ENCODE measurements around the gene MED13L.
"Not testable (repeated sequence)": the region's sequence is repeated elsewhere in the genome, so short reads cannot be mapped to it uniquely, and the experiment has no call there.

MED13L gene

DNA sequence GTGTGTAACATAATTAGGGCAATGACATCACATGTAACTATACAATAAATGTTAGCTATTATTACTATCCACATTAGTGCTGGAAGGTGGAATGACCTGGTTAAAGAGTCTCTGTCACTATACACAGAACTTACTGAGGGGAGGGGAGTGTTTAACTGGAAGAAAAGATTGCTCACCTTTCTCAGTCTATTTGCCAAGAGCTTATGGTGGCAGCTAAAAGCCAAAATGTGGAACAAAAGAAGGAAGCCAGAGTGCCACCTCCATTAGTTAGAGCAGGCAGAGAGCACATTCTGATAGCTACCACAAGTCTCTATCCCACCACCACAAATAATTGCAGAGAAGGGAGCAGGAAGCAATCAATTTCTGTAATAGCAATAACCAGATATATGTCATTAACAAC lies 124.4 kb downstream of the MED13L start:
- DNase-seq (ENCODE audit: low read depth in 2 of 2): no peak

DNA sequence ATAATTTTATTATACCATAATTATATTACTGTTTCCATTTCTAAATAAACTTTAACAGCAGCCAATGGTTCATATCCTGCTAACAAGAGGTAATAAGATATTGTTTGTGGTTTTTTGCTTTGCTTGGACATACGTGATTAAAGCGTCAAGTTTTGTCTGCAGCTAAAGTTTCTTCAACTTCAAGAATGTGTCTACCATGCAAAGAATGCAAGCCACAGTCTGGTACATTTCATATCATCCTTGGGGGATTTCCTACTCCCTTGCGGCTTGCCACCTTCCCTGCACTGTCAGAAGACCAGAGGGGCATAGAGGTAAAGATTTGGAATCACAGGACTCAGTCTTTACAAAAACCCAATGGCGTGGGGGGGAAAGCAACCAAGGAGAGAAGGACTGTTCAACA lies 125.2 kb downstream of the MED13L start:
- no peak for DNase-seq (ENCODE audit: low read depth in 2 of 2)

DNA sequence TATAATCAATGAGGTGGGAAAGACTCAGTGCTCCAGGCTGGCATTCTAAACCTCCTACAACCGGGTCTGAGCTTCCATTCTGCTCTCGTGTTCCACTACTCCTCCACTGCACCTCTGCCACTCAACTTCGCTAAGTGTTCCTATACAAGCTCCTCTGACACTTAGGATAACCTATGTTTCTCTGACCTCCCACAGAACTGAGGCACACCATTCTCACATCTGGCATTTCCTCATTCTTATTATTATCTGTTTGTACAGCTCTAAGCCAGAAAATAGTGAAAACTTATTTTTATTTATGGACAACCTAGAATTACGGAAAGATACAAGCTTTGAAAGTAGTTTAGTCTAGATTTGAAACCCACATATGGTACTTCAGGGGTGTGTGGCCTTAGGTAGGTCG lies 127.0 kb downstream of the MED13L start:
- DNase-seq (ENCODE audit: low read depth in 2 of 2): no peak

DNA sequence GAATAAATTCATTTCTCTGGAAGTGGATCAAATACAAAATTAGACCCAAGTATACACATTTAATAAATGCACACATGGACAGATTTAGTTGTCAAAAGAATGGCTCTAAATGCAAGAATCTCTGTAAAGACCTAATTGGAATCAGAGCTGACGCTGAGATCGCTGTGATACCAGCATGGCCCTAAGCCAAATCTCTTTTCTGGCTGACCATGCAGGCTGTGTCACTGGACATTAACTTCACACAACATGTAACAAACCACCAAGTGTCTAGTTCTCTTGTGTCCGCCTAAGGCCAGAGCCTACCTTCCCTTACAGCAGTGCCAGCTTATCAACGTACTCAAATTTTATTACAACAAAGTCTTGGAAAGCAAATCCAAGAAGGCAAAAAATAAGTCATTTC lies 127.5 kb downstream of the MED13L start:
- no peak for DNase-seq (ENCODE audit: low read depth in 2 of 2)

DNA sequence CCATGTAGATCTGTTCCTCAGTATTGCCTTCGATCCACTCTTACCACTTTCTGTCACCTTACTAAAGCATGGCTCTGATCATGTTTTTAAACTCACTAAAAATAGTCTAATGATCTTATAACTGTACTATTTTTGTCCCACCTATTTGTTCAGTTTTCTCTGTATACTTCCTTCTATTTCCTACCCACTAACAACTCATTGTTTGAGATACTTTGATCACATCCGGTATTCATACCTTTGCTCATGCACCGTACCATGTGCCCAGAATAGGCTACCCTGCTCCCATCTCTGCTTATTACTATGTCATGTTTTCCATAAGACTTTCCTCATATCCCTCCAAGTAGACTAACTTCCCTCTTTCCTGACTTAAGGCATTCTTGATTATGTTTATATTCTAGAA lies 128.6 kb downstream of the MED13L start:
- no peak for DNase-seq (ENCODE audit: low read depth in 2 of 2)

DNA sequence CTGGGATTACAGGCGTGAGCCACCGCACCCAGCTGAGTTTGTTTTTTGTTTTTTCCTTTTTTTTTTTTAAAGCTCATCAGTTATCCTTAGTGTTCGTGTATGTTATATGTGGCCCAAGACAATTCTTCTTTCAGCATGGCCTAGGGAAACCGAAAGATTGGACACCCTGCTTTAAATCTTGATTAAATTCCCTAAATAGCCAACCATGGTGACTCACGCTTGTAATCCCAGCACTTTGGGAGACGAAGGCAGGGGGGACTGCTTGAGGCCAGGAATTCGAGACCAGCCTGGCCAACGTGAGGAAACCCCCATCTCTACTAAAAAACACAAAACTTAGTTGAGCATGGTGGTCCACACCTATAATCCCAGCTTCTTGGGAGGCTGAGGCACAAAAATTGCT lies 131.1 kb downstream of the MED13L start:
- no peak for DNase-seq (ENCODE audit: low read depth in 2 of 2)

DNA sequence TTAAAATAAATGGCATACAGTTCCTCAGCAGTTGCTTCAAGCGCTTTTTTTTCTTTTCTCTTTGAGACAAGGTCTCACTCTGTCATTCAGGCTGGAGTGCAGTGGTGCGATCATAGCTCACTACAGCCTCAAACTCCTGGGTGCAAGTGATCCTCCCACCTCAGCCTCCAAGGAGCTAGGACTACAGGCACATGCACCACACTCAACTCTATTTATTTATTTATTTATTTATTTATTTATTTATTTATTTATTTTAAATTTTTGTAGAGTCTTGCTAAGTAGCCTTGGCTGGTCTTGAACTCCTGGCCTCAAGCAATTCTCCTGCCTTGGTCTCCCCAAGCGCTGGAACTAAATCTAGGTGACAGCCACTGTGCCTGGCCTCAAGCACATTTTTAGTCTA lies 132.0 kb downstream of the MED13L start:
- DNase-seq (ENCODE audit: low read depth in 2 of 2): no peak

DNA sequence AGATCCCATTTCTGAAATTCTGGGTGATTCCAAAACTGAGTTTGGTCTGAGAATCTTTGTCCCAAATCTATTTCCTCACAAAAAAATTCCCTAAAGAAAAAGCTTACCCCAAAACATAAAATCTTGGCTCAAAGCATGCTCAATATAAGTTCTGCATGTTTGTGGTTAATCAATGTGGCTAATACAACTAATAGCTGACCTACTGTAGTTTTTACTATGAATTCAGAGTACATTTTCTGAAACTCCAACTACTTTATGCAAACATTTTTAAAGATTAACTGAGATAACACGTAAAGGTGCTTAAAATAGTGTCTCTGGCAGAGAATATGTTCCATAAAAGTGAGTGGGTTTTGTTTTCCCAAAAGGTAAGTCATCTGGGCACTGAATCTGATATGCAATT lies 133.1 kb downstream of the MED13L start:
- no peak for DNase-seq (ENCODE audit: low read depth in 2 of 2)

DNA sequence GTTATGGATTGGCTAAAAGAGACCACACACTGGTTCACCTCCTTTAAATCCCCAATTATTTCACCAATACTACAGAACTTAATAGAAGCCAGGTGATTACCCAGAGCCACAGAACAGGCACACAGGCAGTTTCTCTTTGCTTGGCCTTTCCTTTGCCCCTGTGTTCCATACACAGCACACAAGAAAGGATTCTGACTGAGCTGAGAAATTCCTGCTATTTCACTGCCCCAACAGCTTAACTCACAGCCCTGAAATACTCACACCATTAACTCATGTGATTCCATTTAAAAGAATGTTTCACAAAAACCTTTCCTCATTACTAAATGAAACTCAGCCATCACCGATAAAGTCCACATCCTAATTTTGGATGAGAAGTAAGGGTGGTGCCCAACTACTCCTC lies 133.6 kb downstream of the MED13L start:
- DNase-seq (ENCODE audit: low read depth in 2 of 2): no peak

DNA sequence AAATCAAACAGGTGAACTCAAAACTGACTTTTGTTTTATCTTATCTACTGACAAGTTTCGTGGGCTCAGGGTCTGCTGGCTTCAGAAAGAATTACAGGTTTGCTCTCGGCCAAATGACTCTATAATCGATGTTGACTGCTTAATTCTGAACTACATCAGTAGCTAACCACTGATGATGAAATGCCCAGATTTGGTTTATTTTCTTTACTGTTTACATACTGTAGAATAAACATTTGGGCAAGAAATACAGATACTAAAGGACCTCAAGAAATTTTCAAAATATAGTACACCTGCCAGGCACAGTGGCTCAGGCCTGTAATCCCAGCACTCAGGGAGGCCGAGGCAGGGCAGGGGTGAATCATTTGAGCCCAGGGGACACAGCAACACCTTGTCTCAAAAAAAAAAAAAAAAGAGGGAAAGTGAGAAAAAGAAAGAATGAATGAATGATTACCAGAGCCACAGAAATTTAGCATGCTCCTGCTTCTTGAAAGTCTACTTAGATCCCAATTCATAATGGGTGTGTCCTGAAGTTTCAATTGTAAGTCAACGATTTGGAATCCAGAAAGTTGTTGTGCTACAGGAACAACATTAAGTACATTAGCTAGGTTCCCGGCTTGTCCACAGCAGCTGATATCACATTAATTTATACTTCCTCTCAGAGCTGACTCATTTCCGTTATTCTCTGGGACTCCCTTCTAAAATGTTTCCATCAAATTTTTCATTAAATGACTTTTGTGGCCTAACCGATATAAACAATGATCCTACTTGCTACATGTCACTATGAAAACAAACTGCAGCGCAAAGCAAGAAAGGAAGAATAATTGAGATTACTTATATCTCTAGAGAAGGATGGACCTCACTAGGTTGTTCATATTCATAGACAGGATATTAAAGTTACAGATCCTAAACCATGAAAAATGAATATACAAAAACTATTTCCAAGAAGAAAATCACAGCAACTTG lies 134.3 kb downstream of the MED13L start:
- no peak for DNase-seq (ENCODE audit: low read depth in 2 of 2)

DNA sequence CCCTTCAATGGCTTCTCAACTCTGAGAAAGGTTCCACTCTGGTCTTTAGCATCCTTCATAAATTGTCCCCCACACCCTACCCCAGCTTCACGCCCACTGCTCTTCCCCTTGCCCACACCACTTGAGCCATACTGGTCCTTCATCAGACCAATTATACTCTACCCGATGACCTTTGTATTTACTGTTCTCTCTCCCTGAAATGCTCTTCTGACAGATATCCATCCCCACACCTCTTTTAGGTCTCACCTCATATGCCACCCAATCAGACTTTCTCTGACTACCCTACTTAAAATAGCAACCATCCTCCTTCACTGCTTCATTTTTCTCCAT lies 135.7 kb downstream of the MED13L start:
- no peak for DNase-seq (ENCODE audit: low read depth in 2 of 2)

DNA sequence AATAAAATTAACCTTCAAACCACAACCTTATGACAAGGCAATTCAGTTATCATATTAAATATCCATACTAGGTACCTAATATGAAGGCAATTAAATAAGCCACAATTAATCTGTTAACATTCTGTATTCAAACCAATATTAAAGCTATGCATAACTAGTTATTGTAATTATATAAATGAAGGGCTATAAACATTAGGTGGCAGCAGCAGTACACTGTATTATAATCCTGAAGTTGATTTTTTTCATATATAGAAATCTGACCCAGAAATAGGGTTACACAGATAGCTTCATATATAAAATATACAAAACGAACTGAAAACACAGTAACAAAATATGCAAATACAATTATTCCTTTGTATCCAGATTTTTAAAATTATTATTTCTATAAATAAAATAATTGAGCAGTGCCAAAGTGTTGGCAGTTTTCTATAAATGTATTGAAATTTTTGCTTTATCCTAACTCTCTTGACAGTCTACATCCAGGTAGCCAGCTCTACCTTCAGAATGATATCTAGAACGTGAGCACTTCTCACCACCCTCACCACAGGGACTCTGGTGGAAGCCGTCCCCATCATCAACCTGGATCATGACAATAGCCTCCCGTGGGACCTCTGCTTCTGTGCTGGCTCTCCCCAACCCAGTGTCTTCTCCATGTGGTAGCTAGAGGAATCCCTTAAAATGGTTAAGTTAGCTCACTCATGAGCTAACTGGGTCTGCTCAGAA lies 136.2 kb downstream of the MED13L start:
- DNase-seq (ENCODE audit: low read depth in 2 of 2): no peak

DNA sequence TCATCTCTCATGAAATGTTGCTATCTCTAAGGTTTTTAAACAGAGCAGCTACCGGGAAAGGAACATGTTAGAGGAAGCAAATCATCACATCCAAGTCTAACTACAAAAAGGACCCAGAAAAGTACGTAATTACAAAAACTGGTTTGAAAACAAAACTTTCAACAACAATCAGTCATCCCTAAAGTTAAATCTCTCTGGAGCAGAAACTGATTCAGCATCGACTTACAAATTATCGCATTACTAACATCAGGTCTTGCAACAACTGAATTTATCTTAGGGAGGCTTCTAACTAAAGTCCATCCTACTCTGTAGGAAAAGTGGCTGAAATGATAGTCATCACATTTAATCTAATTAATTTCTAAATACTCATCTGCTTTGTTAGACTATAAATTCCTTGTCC lies 137.0 kb downstream of the MED13L start:
- DNase-seq (ENCODE audit: low read depth in 2 of 2): no peak

DNA sequence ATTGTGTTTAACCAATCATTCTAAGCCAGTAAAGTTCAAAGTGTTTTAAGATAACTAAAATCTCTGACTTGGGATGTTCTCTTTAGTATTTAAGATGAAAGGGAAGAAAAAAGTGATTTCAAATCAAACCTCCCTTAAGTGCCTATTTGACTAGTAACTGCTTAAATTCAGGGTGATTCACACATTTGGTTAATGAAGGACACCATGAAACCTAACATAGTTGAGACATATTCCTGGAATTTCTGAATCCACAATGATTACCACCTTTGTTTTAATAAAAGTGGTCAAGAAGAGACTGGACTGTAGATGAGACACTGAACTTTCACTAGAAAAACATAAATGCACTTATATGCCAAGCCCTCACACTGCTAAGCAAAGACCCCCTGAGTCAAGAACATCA lies 138.7 kb downstream of the MED13L start:
- no peak for DNase-seq (ENCODE audit: low read depth in 2 of 2)

DNA sequence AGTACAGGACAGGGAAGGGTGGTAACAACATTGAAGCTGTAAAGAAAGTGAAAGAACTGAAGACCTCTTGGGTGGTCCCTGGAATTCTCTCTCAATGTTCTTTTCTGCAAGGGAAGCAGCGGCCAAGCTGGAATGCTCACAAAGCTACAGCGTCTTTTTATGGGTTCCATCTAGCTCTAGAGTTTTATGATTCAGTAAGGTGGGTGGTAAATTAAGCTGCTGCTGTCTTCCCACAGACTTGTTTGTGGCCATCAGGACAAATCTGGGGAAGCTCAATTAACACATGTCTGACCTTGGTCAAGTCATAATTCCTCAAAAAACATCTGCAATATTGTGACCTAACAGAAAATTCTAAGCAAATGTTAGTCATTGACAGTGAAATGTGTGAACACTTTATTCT lies 139.1 kb downstream of the MED13L start:
- no peak for DNase-seq (ENCODE audit: low read depth in 2 of 2)

DNA sequence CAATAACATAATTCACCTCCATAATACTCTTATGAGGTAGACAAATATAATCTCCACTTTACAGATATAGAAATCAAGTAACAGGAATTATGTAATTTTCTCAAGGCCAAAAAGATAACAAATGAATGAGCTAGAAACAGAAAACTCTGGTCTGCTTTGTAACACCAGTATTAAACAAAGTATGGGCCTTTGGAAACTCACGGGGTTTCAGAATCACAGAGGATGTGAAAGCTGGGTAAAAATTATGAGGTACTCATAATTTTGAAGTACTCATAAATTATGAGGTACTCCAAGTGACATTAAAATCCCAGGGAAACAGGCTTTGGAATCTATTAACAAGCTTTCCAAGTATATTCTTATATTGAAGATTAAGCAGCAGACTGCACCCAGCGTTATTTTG lies 140.2 kb downstream of the MED13L start:
- no peak for DNase-seq (ENCODE audit: low read depth in 2 of 2)

DNA sequence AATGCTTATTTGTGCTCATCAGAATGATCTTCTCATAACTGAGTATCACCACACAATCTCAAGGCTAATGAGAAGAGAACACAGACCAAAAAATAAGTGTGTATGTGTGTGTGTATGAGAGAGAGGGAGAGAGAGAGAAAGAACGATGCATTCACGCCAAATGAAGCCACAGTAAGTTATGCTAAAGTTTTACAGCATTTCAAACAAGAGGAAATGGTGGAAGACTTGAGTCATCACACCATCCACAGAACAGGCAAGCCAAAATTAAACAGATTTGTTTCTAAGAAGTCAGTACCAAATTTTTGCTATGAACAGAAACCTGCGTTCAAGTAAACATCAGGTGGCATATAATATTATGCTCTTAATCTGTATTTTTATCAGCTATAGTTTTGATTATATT lies 141.2 kb downstream of the MED13L start:
- DNase-seq (ENCODE audit: low read depth in 2 of 2): no peak

DNA sequence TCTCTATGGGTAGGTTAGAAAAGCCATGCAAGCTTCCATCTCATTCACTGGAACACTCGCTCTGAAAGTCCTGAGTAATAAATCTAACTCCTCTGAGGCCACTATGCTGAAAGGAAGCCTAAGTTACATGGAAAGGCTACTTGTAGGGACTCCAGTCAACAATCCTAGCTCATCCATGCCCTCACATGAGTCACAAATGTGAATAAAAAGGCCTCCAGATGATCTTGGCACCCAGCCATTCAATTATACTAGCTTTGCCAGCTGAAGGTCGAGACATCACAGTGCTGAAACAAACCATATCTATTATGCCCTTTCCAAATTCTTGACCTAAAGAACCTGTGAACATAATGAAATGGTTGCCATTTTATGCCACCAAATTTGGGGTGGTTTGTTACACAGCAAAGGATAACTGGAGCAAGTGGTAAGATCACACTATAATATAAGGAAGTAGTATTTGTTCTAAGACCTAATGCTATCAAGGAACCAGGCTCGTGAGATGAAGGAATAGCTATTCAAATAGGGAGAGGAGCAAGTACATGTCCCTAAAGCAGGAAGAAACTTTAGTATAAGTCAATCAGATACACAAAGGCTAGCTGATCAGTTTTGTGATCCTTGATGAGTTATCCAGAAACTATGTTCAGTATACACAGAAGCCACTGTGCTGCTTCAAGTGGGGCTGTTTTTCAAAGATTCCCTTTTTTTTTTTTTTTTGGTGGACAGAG lies 142.1 kb downstream of the MED13L start:
- DNase-seq (ENCODE audit: low read depth in 2 of 2): no peak

DNA sequence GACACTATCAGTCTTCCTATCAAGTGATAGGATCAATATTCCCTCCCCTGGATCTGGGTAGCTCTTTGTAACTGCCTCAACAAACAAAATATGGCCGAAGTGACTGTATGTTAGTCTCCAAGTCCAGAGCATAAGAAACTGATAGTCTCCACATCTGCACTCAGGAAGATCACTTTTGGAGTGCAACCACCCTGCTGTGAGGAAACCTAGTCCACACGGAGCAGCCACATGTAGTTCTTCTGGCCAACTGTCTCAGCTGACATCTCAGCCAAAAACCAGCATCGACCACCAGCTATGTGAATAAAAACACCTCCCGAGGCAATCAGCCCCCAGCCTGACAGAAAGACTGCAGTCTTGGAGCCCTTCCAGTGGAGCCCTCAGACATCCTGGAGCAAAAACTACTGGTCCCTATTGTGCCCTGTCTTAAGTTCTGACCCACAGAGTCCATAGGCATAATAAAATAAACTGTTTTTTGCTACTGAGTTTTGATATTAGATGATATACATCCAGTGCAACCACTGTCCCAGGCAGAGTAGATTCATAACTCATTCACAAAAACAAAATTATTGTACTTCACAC lies 143.8 kb downstream of the MED13L start:
- DNase-seq (ENCODE audit: low read depth in 2 of 2): no peak

DNA sequence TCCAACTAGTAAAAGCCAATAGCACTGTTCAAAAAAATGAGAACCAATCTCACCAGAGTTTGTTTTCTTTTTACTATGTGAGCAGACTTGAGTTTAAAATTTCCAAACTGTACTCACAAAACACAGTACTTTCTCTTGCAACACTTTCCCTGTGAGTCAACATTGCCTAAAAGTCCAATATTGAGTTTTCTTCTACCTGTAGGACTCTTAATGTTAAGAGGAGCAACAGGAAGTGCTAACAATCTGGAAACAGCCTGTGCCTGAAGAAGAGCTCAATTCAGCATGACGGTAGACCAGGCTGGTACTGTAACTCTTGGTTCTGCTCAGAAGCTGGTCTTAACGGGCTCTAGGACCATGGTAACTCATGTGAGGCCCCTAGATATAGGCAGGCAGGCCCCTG lies 144.3 kb downstream of the MED13L start:
- DNase-seq (ENCODE audit: low read depth in 2 of 2): no peak

DNA sequence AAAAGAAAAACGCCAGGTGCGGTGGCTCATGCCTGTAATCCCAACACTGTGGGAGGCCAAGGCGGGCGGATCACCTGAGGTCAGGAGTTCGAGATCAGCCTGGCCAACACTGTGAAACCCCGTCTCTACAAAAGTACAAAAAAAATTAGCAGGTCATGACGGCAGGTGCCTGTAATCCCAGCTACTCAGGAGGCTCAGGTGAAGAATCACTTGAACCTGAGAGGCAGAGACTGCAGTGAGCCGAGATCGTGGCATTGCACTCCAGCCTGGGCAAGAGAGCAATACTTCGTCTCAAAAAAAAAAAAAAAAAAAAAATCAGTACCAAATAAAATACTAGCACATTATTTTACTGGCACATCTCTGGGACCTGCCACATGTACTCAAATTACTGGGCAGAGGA lies 145.5 kb downstream of the MED13L start:
- not testable (repeated sequence) for DNase-seq (ENCODE audit: low read depth in 2 of 2)

DNA sequence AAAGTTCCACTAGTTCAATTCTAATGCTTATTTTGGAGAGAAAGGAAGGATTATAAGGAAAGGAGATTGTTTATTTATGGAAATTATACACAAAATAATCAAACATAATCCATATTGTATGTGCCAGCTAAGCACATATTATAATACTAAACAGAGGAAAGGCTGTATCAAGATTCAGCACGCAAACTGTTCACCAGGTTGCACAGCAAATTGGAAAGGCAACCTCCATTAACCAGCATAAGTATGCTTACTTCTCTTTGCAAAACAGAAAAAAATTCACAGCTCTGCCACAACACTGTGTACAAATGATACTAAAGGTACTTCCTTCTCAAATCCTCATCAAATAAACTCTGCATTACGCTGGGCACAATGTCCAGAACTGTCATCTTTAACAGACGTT lies 146.3 kb downstream of the MED13L start:
- DNase-seq (ENCODE audit: low read depth in 2 of 2): no peak
